A673 (cell line): ENCODE data around the gene C3.

Experiments used
- CTCF ChIP-seq: fragments of 300-800, 200-600 bp; sonication (generic); conservative IDR thresholded peaks from 2 replicates; pipeline ENCODE4 v1.5.1; 2017; ENCODE audit warnings: low read depth, mild to moderate bottlenecking, antibody characterized with exemption, low read length, moderate library complexity, mixed read lengths
- EZH2 ChIP-seq: fragments of 200-600 bp; sonication (generic); IDR thresholded peaks from 2 replicates; pipeline ENCODE4 v1.6.1; 2017; ENCODE audit warnings: borderline replicate concordance, low read depth, mild to moderate bottlenecking, mixed read lengths, antibody characterized with exemption, low read length; ENCODE audit not compliant: poor library complexity, severe bottlenecking

- TF ChIP-seq CTCF (no peak), EZH2 (no peak)
Measured at GRCh38 chr19:6768236-6768785, 47.9 kb upstream of the C3 start.
